WTC11 (cell line): ENCODE data around the gene SPATA12.

ENCODE experiments used
- CTCF ChIP-seq: fragments of 200-600 bp; IDR thresholded peaks from 2 replicates; pipeline ENCODE4 v1.8.0; 2022; ENCODE audit warnings: antibody characterized with exemption
- ETV6 ChIP-seq: sonication (generic); formaldehyde crosslinking; IDR thresholded peaks from 2 replicates; pipeline ENCODE4 v1.8.1; 2022; ENCODE audit warnings: mild to moderate bottlenecking, missing genetic modification reagents
- NR1H2 ChIP-seq: sonication (generic); formaldehyde crosslinking; IDR thresholded peaks from 2 replicates; pipeline ENCODE4 v1.9.0; 2021; ENCODE audit warnings: mild to moderate bottlenecking, moderate library complexity, missing genetic modification reagents

- TF ChIP-seq ETV6 (CRISPR knock-in tag) = no peak
- no peak for TF ChIP-seq CTCF
- TF ChIP-seq NR1H2 (CRISPR knock-in tag) = no peak
Observed at GRCh38 chr3:57019057-57019456, 41.4 kb upstream of the SPATA12 start.
